ENCODE measurements around the gene CDH13.

The CDH13 gene

DNA sequence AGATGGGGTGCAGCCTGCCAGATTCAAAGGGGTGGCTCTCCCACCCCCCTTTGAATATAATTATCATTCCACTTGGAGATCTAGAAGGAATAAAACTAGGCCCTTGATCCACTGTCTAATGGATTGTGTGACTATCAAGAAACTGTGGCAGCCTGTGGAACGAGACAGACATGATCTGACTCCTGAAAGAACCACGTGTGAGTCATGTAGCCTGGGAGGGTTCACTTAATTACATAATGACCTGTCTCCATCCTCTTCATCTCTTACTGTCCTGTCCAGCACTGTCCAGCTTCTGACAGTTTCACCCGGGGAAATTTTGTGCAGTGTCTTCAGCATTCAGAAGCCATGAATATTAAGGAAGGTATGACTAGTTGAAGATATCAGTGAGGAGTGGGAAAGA lies 43.3 kb upstream of the CDH13 start:
- TF ChIP-seq, protein P1, sequence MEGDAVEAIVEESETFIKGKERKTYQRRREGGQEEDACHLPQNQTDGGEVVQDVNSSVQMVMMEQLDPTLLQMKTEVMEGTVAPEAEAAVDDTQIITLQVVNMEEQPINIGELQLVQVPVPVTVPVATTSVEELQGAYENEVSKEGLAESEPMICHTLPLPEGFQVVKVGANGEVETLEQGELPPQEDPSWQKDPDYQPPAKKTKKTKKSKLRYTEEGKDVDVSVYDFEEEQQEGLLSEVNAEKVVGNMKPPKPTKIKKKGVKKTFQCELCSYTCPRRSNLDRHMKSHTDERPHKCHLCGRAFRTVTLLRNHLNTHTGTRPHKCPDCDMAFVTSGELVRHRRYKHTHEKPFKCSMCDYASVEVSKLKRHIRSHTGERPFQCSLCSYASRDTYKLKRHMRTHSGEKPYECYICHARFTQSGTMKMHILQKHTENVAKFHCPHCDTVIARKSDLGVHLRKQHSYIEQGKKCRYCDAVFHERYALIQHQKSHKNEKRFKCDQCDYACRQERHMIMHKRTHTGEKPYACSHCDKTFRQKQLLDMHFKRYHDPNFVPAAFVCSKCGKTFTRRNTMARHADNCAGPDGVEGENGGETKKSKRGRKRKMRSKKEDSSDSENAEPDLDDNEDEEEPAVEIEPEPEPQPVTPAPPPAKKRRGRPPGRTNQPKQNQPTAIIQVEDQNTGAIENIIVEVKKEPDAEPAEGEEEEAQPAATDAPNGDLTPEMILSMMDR (IDR thresholded peaks at IDR 0.05; ENCODE audit: low read length), result no peak
- TF ChIP-seq EZH2phosphoT487 (IDR thresholded peaks at IDR 0.05; ENCODE audit: low read length) (no peak), EZH2 (optimal IDR thresholded peaks at IDR 0.05; ENCODE audit: low read depth, low read length) (no peak)
- no peak for DNase-seq
- Histone ChIP-seq H3K27me3 (replicated peaks; ENCODE audit: insufficient read depth, low read length) (no peaks in the 10 kb centered on the region), H2AFZ (ENCODE audit: low read length) (no peak overlapping the region), H3K4me3 (ENCODE audit: low read length) (no peak overlapping the region), H3K9me3 (replicated peaks; ENCODE audit: insufficient read depth, low read length) (no peaks in the 10 kb centered on the region), H3K27ac (ENCODE audit: low read length) (no peak overlapping the region), H3F3A (ENCODE audit: insufficient read depth, low read length) (no peaks in the 10 kb centered on the region), H3K9me2 (replicated peaks; ENCODE audit: insufficient read depth, low read length) (no peaks in the 10 kb centered on the region), H3K4me2 (ENCODE audit: low read depth, low read length) (no peak overlapping the region), H3K9ac (ENCODE audit: low read length) (no peak overlapping the region), H4K20me1 (ENCODE audit: insufficient read depth, low read length) (no peaks in the 10 kb centered on the region), H3K4me1 (ENCODE audit: low read length) (no peaks in the 10 kb centered on the region), H3K36me3 (replicated peaks; ENCODE audit: insufficient read depth, low read length) (no peaks in the 10 kb centered on the region), H3K79me2 (ENCODE audit: low read length) (no peaks in the 10 kb centered on the region)

DNA sequence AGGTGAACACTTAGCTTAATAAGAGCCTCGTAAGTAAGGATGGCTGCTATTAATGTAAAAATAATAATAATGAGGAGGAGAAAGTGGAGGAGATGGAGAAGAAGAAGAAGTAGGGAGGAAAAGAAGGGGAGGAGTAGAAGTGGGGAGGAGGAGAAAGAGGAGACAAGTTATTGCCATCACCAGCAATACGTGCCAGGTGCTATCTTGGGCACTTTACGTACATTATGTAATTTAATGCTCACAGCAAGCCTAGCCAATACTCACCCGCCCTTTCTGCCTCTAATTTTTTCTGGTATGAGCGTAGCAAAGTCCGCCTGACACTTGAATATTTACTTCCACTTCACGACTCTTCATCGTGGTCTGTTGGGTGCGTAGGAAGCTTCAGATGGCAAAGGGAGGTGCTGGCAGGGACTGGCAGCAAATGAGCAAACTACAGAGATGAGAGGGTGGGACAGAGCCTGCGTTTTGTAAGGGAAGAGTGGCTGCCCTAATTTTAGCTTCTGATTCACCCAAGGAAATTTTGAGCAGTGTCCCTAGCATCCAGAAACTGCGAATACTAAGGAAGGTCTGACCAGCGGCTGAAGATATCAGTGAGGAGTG lies 42.1 kb upstream of the CDH13 start:
- H3K27ac ChIP-seq (ENCODE audit: low read length), result no peak overlapping the region
- H3K4me3 ChIP-seq (ENCODE audit: low read length), result no peak overlapping the region
- H3K9ac ChIP-seq (ENCODE audit: low read length), result no peak overlapping the region
- no peaks in the 10 kb centered on the region for H3K9me3 ChIP-seq (replicated peaks; ENCODE audit: insufficient read depth, low read length)
- H3K9me2 ChIP-seq (replicated peaks; ENCODE audit: insufficient read depth, low read length), result no peaks in the 10 kb centered on the region
- TF ChIP-seq EZH2 (optimal IDR thresholded peaks at IDR 0.05; ENCODE audit: low read depth, low read length) (no peak), EZH2phosphoT487 (IDR thresholded peaks at IDR 0.05; ENCODE audit: low read length) (no peak)
- TF ChIP-seq, protein P1 (IDR thresholded peaks at IDR 0.05; ENCODE audit: low read length), result no peak
- no peaks in the 10 kb centered on the region for H3K4me1 ChIP-seq (ENCODE audit: low read length)
- H3K27me3 ChIP-seq (replicated peaks; ENCODE audit: insufficient read depth, low read length), result no peaks in the 10 kb centered on the region
- no peaks in the 10 kb centered on the region for H3K36me3 ChIP-seq (replicated peaks; ENCODE audit: insufficient read depth, low read length)
- H3K79me2 ChIP-seq (ENCODE audit: low read length), result no peaks in the 10 kb centered on the region
- no peak overlapping the region for H2AFZ ChIP-seq (ENCODE audit: low read length)
- no peak overlapping the region for H3K4me2 ChIP-seq (ENCODE audit: low read depth, low read length)
- DNase-seq, result no peak
- no peaks in the 10 kb centered on the region for H4K20me1 ChIP-seq (ENCODE audit: insufficient read depth, low read length)
- no peaks in the 10 kb centered on the region for H3F3A ChIP-seq (ENCODE audit: insufficient read depth, low read length)

DNA sequence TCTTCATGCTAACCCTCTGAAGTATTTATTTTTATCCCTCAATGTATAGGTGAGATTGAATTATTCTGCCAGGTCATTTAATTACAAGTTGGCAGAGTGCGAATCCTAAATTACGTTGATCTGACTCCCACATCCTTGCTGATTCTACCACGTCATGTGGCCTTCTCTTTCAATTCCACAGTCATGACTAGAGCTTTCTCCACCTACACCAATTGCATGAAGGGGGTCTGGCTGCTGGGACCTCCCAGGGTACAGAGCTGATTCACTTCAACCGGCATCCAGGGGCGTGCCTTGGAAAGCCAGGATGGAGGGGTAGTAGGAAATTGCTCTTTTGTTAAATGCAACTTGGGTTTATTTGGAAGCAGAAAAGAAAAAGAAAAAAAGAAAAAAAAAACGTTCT lies 41.1 kb upstream of the CDH13 start:
- Histone ChIP-seq H3K36me3 (replicated peaks; ENCODE audit: insufficient read depth, low read length) (no peaks in the 10 kb centered on the region), H3K27me3 (replicated peaks; ENCODE audit: insufficient read depth, low read length) (no peaks in the 10 kb centered on the region), H3K9ac (ENCODE audit: low read length) (no peak overlapping the region), H3K27ac (ENCODE audit: low read length) (no peak overlapping the region), H3K4me3 (ENCODE audit: low read length) (no peak overlapping the region), H3K4me2 (ENCODE audit: low read depth, low read length) (no peak overlapping the region), H3F3A (ENCODE audit: insufficient read depth, low read length) (no peaks in the 10 kb centered on the region), H3K4me1 (ENCODE audit: low read length) (no peaks in the 10 kb centered on the region), H3K9me3 (replicated peaks; ENCODE audit: insufficient read depth, low read length) (no peaks in the 10 kb centered on the region), H2AFZ (ENCODE audit: low read length) (no peak overlapping the region), H3K79me2 (ENCODE audit: low read length) (no peaks in the 10 kb centered on the region), H4K20me1 (ENCODE audit: insufficient read depth, low read length) (no peaks in the 10 kb centered on the region), H3K9me2 (replicated peaks; ENCODE audit: insufficient read depth, low read length) (no peaks in the 10 kb centered on the region)
- TF ChIP-seq EZH2phosphoT487 (IDR thresholded peaks at IDR 0.05; ENCODE audit: low read length), result no peak
- TF ChIP-seq EZH2 (optimal IDR thresholded peaks at IDR 0.05; ENCODE audit: low read depth, low read length), result no peak
- TF ChIP-seq, protein P1 (IDR thresholded peaks at IDR 0.05; ENCODE audit: low read length), result no peak
- DNase-seq, result no peak
